G401 (cell line): ENCODE measurements around the gene SENP7. TPM values are rescaled to one million over a fixed set of nuclear protein-coding genes. Genes with fewer than 3 reads are reported as not detected.
A peak's percentile ranks its signal among the peaks of the same experiment; 100 is the strongest.
"Not testable (repeated sequence)": the region's sequence is repeated elsewhere in the genome, so short reads cannot be mapped to it uniquely, and the experiment has no call there.

ENCODE experiments used
- DNase-seq: peaks from one replicate; pipeline ENCODE4 v3.0.0-alpha.2; 2015; ENCODE audit warnings: low spot score
- in situ Hi-C: cut with HindIII; loops from 2 replicates; pipeline ENCODE4 v1.10.0; 2016; ENCODE audit warnings: low sequenced_read_pairs, mixed read lengths
- total RNA-seq: library from RNA; depleted of rRNA; stranded (reverse); fragments of >200 nt; shearing (Covaris generic); gene quantifications from 2 replicates; pipeline ENCODE4 v1.2.3, GENCODE V29; 2014; rRNA removed

Gene SENP7
- total RNA-seq, result 2.7 and 7.3 TPM in 2 replicates

- DNase-seq, result peak; percentile 84
- in situ Hi-C loops, result no loop called here
Measured at GRCh38 chr3:101512646-101513418, at the start of gene SENP7. SENP7 (minus strand) TSS chr3:101513212; CDS start chr3:101513130, 82 bp downstream.

GRCh38 chr3:101561630-101562328 is 48.8 kb upstream of the SENP7 start, which contains the start of gene TRMT10C:
TRMT10C (plus strand) TSS chr3:101561868; CDS start chr3:101564782, 2,914 bp downstream.
- DNase-seq, result peak; percentile 95
- in situ Hi-C loops, result no loop called here

- DNase-seq, result no peak
- in situ Hi-C loops, result no loop called here
Measured at GRCh38 chr3:101556064-101556463, 43.1 kb upstream of the SENP7 start.

DNA sequence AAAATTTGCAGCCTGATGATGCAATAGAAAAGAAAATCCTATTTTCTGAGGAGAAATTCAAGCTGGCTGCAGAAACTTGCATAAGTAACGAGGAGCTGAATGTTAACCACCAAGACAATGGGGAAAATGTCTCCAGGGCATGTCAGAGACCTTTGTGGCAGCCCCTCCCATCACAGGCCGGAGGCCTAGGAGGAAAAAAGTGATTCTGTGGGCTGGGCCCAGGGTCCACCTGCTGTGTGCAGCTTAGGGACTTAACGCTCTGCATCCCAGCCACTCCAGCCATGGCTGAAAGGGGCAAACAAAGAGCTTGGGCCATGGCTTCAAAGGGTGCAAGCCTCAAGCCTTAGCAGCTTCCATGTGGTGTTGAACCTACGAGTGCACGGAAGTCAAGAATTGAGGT is 40.4 kb upstream of the SENP7 start:
- in situ Hi-C loops, DNase-seq: not testable (repeated sequence)

DNA sequence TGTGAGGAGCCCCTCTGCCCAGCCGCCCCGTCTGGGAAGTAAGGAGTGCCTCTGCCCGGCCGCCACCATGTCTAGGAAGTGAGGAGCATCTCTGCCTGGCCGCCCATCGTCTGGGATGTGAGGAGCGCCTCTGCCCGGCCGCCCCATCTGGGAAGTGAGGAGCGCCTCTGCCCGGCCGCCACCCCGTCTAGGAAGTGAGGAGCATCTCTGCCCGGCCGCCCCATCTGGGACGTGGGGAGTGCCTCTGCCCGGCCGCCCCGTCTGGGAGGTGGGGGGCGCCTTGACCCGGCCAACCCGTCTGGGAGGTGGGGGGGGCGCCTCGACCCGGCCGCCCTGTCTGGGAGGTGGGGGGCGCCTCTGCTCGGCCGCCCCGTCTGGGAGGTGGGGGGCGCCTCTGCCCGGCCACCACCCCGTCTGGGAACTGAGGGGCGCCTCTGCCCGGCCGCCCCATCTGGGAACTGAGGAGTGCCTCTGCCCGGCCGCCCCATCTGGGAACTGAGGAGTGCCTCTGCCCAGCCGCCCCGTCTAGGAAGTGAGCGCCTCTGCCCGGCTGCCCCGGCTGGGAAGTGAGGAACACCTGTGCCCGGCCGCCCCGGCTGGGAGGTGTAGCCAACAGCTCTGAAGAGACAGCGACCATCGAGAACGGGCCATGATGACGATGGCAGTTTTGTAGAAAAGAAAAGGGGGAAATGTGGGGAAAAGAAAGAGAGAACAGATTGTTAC is 38.5 kb upstream of the SENP7 start:
- in situ Hi-C loops, DNase-seq: not testable (repeated sequence)

GRCh38 chr3:101549473-101549872 is 36.5 kb upstream of the SENP7 start:
- DNase-seq, result no peak
- in situ Hi-C loops, result no loop called here

- in situ Hi-C loops, result no loop called here
- no peak for DNase-seq
Measured at GRCh38 chr3:101548527-101549105, 35.6 kb upstream of the SENP7 start.

DNA sequence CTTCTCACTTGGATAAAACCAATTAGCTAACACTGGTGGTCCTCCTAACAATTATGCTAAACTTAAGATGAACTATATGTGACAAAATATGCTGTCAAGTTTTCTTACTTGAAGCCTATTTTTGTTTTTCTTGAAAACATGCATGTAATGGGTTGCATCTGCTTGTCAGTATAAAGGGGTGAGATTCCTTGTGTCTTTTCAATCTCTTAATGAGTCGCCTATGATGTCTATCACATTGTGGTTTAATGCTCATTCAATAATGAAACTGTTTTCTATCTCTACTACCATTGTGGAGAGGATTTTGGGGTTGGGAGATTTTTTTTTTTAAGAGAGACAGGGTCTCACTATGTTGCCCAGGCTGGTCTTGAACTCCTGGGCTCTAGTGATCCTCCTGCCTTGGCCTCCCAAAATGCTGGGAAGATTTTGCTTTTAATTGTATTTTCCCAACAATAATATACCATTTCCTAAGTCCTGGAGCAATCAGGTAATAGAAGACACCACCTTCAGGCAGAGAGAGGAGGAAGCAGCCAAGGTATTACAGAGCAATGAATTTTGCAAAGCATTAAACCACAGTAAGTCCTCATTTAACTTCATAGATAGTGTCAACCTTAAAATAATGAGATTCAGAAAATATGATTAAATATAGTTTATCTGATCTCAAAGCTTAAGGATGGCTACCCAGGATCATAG is 31.3 kb upstream of the SENP7 start:
- in situ Hi-C loops, result no loop called here
- DNase-seq, result no peak

GRCh38 chr3:101542957-101543356 is 29.9 kb upstream of the SENP7 start:
- DNase-seq, result no peak
- in situ Hi-C loops, result no loop called here

GRCh38 chr3:101536955-101537354 is 23.9 kb upstream of the SENP7 start:
- in situ Hi-C loops, DNase-seq: not testable (repeated sequence)

GRCh38 chr3:101536266-101536665 is 23.3 kb upstream of the SENP7 start:
- in situ Hi-C loops, result no loop called here
- no peak for DNase-seq

- DNase-seq, result no peak
- in situ Hi-C loops, result no loop called here
Measured at GRCh38 chr3:101535221-101535620, 22.2 kb upstream of the SENP7 start.

DNA sequence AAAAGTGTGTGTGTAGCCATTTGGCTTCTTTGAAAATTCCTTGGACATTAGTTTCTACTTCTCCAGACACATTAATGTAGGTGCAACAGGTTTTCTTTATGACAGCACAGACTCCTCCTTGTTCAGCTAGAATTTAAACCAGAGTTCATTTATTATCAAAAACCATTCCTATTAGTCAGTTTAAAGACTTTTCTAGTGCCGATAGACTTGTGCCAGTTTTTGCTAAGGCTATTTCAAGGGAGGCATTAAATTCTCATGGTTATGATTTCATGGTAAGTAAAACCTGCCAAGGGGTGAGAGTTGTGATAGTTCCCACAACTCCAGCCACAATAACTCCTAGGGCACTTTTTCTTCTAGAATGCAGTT is 20.6 kb upstream of the SENP7 start:
- in situ Hi-C loops, result no loop called here
- DNase-seq, result no peak

- no peak for DNase-seq
- in situ Hi-C loops, result no loop called here
Measured at GRCh38 chr3:101532783-101533602, 20.0 kb upstream of the SENP7 start.

GRCh38 chr3:101531473-101532086 is 18.6 kb upstream of the SENP7 start:
- DNase-seq, result no peak
- in situ Hi-C loops, result no loop called here

DNA sequence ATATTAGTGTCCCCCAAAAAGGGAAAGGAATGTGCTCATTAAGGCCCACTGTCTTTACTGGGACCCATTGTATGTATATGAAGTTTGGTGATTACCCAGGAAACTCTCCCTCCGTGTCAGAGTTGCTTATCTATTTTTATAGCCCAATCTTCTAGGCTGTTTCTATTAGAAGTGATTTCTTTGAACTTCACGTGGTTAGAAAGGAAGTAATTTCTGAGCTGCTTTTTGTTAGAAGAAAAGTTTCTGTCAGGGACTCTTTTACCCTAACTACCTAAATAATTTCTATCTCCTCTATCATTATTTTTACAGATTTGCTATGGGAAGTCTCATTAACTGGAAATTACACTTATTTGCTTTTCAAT is 17.7 kb upstream of the SENP7 start:
- in situ Hi-C loops, result no loop called here
- DNase-seq, result no peak

GRCh38 chr3:101529816-101530685 is 17.0 kb upstream of the SENP7 start:
- in situ Hi-C loops, result no loop called here
- DNase-seq, result no peak
